Chondrocyte (in vitro differentiated cells): Measurements from ENCODE around the gene GSE1. TPM values are rescaled to one million over a fixed set of nuclear protein-coding genes. Genes with fewer than 3 reads are reported as not detected.
"Not testable (repeated sequence)": the region's sequence is repeated elsewhere in the genome, so short reads cannot be mapped to it uniquely, and the experiment has no call there.

Source experiments
- DNase-seq: peaks from one replicate; pipeline ENCODE4 v3.0.0; 2021; ENCODE audit warnings: mixed read lengths, low spot score
- H3K27ac Mint-ChIP-seq: one replicate; pipeline ENCODE4 v1.8.0; 2021; ENCODE audit warnings: mild to moderate bottlenecking, moderate library complexity, mixed read lengths; ENCODE audit not compliant: unreplicated experiment
- H3K27me3 Mint-ChIP-seq: 2 replicates; pipeline ENCODE4 v1.8.0; 2021; ENCODE audit warnings: low read depth, mixed read lengths
- H3K36me3 Mint-ChIP-seq: 2 replicates; pipeline ENCODE4 v1.8.0; 2021; ENCODE audit warnings: low read depth, mixed read lengths
- H3K4me1 Mint-ChIP-seq: 2 replicates; pipeline ENCODE4 v1.8.0; 2021; ENCODE audit warnings: low read depth, mild to moderate bottlenecking, mixed read lengths
- H3K4me3 Mint-ChIP-seq: one replicate; pipeline ENCODE4 v1.8.0; 2021; ENCODE audit warnings: mild to moderate bottlenecking, moderate library complexity, mixed read lengths; ENCODE audit not compliant: unreplicated experiment
- H3K9me3 Mint-ChIP-seq: 2 replicates; pipeline ENCODE4 v1.8.0; 2021; ENCODE audit warnings: low read depth, mixed read lengths
- total RNA-seq: library from RNA; stranded (reverse); gene quantifications from 3 replicates; pipeline ENCODE4 v1.2.1, GENCODE V29; 2021
- TF ChIP-seq, protein P1 (sequence below): fragments of 200-600 bp; sonication (generic); IDR thresholded peaks from 2 replicates; pipeline ENCODE4 v1.5.0; 2021; ENCODE audit warnings: antibody characterized with exemption, mild to moderate bottlenecking, moderate library complexity

The GSE1 gene
- total RNA-seq, 1 donor from 2014 or later = 22.6 TPM

GRCh38 chr16:85589688-85590505 is 23.2 kb upstream of the GSE1 start:
- H3K4me3 Mint-ChIP-seq = no peak overlapping the region
- peaks cover 14% of the 10 kb centered on the region for H3K4me1 Mint-ChIP-seq
- DNase-seq = no peak
- H3K36me3 Mint-ChIP-seq = no peaks in the 10 kb centered on the region
- no peaks in the 10 kb centered on the region for H3K27me3 Mint-ChIP-seq
- no peaks in the 10 kb centered on the region for H3K9me3 Mint-ChIP-seq
- TF ChIP-seq, protein P1, sequence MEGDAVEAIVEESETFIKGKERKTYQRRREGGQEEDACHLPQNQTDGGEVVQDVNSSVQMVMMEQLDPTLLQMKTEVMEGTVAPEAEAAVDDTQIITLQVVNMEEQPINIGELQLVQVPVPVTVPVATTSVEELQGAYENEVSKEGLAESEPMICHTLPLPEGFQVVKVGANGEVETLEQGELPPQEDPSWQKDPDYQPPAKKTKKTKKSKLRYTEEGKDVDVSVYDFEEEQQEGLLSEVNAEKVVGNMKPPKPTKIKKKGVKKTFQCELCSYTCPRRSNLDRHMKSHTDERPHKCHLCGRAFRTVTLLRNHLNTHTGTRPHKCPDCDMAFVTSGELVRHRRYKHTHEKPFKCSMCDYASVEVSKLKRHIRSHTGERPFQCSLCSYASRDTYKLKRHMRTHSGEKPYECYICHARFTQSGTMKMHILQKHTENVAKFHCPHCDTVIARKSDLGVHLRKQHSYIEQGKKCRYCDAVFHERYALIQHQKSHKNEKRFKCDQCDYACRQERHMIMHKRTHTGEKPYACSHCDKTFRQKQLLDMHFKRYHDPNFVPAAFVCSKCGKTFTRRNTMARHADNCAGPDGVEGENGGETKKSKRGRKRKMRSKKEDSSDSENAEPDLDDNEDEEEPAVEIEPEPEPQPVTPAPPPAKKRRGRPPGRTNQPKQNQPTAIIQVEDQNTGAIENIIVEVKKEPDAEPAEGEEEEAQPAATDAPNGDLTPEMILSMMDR = no peak
- H3K27ac Mint-ChIP-seq = no peak overlapping the region

- TF ChIP-seq, protein P1 = no peak
- H3K36me3 Mint-ChIP-seq = no peaks in the 10 kb centered on the region
- H3K27me3 Mint-ChIP-seq = no peaks in the 10 kb centered on the region
- peaks cover 14% of the 10 kb centered on the region for H3K4me1 Mint-ChIP-seq
- H3K9me3 Mint-ChIP-seq = no peaks in the 10 kb centered on the region
- H3K4me3 Mint-ChIP-seq = no peak overlapping the region
- no peak overlapping the region for H3K27ac Mint-ChIP-seq
- no peak for DNase-seq
These were observed 22.7 kb upstream of the GSE1 start for GRCh38 chr16:85590506-85590832.

- H3K4me1 Mint-ChIP-seq = peaks cover 9% of the 10 kb centered on the region
- no peak overlapping the region for H3K27ac Mint-ChIP-seq
- DNase-seq = no peak
- H3K27me3 Mint-ChIP-seq = no peaks in the 10 kb centered on the region
- H3K4me3 Mint-ChIP-seq = no peak overlapping the region
- no peaks in the 10 kb centered on the region for H3K9me3 Mint-ChIP-seq
- no peaks in the 10 kb centered on the region for H3K36me3 Mint-ChIP-seq
- TF ChIP-seq, protein P1 = no peak
These were observed 21.7 kb upstream of the GSE1 start for GRCh38 chr16:85591381-85591780.

- not testable (repeated sequence) for H3K4me1 Mint-ChIP-seq, H3K4me3 Mint-ChIP-seq, H3K36me3 Mint-ChIP-seq, H3K27me3 Mint-ChIP-seq, H3K9me3 Mint-ChIP-seq, H3K27ac Mint-ChIP-seq, DNase-seq
These were observed 20.8 kb upstream of the GSE1 start for GRCh38 chr16:85592277-85592676.

DNA sequence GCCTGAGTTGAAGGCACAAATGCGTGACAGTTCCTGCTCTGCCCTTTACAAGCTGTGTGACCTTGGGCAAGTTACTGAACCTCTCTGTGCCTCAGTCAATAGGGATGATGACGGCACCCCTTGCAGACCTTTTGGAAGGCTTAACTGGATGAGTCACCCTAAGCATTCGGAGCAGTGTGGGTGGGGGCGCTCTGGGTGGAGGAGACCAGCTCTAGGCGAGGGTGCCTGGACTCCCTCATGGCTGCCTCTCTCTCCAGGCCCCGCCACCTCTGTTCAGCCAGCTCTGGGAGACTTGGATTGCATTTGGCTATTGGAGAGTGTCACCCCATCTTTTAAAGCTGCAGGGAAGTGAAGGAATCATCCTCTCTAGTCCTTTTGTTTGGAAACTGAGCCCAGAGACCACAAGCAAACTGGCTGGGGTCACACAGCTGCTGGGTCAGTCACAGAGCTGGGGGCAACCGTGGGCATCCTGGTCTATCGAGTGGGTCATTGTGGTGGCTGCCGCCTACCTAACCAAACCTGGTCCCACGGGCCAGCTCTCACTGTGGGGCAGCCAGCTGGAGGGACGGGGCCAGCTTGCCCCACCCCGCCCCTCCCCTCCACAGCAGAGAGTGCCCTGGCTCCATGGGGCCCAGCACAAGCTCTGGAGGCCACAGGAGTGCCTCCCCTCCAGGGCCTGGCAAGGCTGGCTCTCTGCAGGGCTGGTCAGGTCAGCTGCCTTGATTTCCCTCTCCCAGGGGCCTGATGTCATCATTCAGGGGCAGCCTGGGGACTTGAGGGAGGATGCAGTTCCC is 20.2 kb upstream of the GSE1 start:
- no peaks in the 10 kb centered on the region for H3K9me3 Mint-ChIP-seq
- H3K4me3 Mint-ChIP-seq = no peak overlapping the region
- H3K4me1 Mint-ChIP-seq = peaks cover 5% of the 10 kb centered on the region
- TF ChIP-seq, protein P1 = no peak
- no peaks in the 10 kb centered on the region for H3K36me3 Mint-ChIP-seq
- no peak for DNase-seq
- H3K27ac Mint-ChIP-seq = no peak overlapping the region
- no peaks in the 10 kb centered on the region for H3K27me3 Mint-ChIP-seq
